Ectodermal cell (in vitro differentiated cells): ENCODE measurements around the gene SSTR5.
"Not testable (repeated sequence)": the region's sequence is repeated elsewhere in the genome, so short reads cannot be mapped to it uniquely, and the experiment has no call there.

ENCODE experiments used
- H3K27ac ChIP-seq: 2 replicates; pipeline ENCODE4 v1.7.0; 2013; ENCODE audit warnings: mild to moderate bottlenecking, low read depth, low read length; ENCODE audit not compliant: insufficient read depth, poor library complexity, severe bottlenecking
- H3K27me3 ChIP-seq: 2 replicates; pipeline ENCODE4 v1.7.0; 2013; ENCODE audit warnings: mild to moderate bottlenecking, low read length; ENCODE audit not compliant: insufficient read depth, control insufficient read depth, poor library complexity, severe bottlenecking
- H3K36me3 ChIP-seq: one replicate; pipeline ENCODE4 v1.7.0; 2013; ENCODE audit warnings: low read length; ENCODE audit not compliant: control insufficient read depth, insufficient read depth
- H3K4me1 ChIP-seq: one replicate; pipeline ENCODE4 v1.7.0; 2013; ENCODE audit warnings: low read length; ENCODE audit not compliant: control insufficient read depth, insufficient read depth
- H3K4me3 ChIP-seq: 2 replicates; pipeline ENCODE4 v1.7.0; 2013; ENCODE audit warnings: low read depth, low read length, control low read depth; ENCODE audit not compliant: insufficient read depth
- H3K9me3 ChIP-seq: 2 replicates; pipeline ENCODE4 v1.7.0; 2013; ENCODE audit warnings: mild to moderate bottlenecking, low read length, moderate library complexity; ENCODE audit not compliant: control insufficient read depth
- WGBS, 2 experiments: methylation state at CpG; one replicate each; pipeline ENCODE4 v1.1.7; 2013; ENCODE audit warnings: missing lambda C conversion rate in 2 of 2; 5-methylcytosine and 5-hydroxymethylcytosine counted together

The SSTR5 gene

DNA sequence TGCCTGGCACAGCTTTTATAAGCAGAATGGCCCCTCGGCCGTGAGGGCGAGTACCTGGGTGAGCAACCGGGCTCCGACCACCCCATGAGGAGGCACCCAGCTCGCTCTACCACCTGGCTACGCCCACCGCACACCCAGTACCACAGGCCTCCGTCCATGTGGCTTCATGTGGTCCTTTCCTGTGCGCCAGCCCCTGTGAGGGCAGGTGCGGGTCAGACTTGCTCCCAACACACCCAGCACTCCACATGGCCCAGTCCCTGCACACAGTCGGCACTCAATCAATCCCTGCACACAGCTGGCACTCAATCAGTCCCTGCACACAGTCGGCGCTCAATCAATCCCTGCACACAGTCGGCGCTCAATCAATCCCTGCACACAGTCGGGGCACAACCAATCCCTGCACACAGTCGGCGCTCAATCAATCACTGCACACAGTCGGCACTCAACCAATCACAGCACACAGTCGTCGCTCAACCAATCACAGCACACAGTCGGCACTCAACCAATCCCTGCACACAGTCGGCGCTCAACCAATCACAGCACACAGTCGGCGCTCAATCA is 19.5 kb downstream of the SSTR5 start:
- Histone ChIP-seq H3K36me3 (no peaks in the 10 kb centered on the region), H3K9me3 (no peaks in the 10 kb centered on the region), H3K4me1 (peaks cover 25% of the 10 kb centered on the region), H3K27ac (no peak overlapping the region), H3K27me3 (no peaks in the 10 kb centered on the region), H3K4me3 (no peak overlapping the region)
- 92 to 97% methylated on average over 23 to 24 of the region's 27 CpGs for WGBS, 2 experiments

DNA sequence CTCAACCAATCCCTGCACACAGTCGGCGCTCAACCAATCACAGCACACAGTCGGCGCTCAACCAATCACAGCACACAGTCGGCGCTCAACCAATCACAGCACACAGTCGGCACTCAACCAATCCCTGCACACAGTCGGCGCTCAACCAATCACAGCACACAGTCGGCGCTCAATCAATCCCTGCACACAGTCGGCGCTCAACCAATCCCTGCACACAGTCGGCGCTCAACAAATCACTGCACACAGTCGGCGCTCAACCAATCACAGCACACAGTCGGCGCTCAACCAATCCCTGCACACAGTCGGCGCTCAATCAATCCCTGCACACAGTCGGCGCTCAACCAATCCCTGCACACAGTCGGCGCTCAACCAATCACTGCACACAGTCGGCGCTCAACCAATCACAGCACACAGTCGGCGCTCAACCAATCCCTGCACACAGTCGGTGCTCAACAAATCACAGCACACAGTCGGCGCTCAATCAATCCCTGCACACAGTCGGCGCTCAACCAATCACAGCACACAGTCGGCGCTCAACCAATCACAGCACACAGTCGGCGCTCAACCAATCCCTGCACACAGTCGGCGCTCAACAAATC is 20.2 kb downstream of the SSTR5 start:
- not testable (repeated sequence) for H3K36me3 ChIP-seq, H3K9me3 ChIP-seq, H3K4me3 ChIP-seq, H3K27ac ChIP-seq, H3K27me3 ChIP-seq
- 95 to 98% methylated on average over 23 of the region's 40 CpGs for WGBS, 2 experiments
- peaks cover 28% of the 10 kb centered on the region for H3K4me1 ChIP-seq

DNA sequence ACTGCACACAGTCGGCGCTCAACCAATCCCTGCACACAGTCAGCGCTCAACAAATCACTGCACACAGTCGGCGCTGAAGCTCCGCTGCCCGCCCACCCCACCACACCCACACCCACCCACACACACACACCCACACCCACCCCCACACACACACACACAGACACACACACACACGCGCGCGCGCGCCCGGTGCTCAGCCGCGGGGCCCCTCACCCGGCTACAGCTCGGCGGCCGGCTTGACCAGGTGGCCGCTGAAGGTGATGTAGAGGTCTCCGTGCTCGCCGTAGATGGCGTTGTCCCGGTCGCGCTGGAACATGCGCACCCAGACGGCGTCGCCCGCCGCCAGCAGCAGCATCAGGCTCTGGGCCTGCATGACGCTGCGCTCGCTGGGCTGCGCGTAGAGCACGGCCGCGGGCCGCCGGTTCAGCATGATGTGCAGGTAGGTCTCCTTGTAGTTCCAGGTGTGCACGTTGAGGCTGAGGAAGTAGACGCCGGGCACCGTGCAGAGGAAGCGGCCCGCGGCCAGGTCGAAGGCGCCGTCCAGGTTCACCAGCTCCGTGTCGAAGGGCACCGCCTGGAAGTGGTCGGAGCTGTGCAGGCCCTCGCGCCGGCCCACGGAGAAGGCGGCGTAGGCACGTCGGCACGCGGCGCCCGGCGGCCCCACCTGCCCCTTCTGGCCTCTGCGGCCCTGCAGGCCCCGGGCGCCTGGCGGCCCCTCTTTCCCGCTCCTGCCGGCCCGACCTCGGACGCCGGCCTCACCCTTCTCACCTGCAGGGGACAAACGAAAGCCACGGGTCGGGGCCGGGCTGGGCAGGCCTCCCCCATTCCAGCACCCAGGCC is 21.0 kb downstream of the SSTR5 start:
- H3K27me3 ChIP-seq, result no peaks in the 10 kb centered on the region
- no peaks in the 10 kb centered on the region for H3K9me3 ChIP-seq
- H3K36me3 ChIP-seq, result no peaks in the 10 kb centered on the region
- peaks cover 35% of the 10 kb centered on the region for H3K4me1 ChIP-seq
- WGBS, 2 experiments, result 87% methylated on average over 84 to 85 of the region's 85 CpGs
- no peak overlapping the region for H3K4me3 ChIP-seq
- H3K27ac ChIP-seq, result peak overlapping the region; percentile 50

DNA sequence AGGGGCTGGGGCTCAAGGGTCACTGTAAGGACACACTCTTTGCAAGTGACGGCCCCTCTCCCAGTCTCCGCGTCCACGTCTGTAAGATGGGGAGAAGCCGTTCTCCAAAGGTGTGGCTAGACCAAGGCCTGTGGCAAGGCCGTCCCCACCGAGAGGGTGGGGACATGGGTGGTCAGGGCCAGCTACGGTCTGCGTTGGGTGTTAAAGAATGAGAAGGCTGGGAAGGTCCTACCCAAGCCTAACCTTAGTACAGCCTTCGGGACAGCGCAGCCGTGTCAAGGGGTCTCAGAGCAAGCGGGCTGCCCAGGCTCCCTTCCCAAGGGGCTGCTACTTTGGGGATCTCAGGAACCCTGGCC is 21.6 kb downstream of the SSTR5 start:
- Histone ChIP-seq H3K27ac (no peak overlapping the region), H3K9me3 (no peaks in the 10 kb centered on the region), H3K27me3 (no peaks in the 10 kb centered on the region), H3K36me3 (no peaks in the 10 kb centered on the region), H3K4me3 (no peak overlapping the region), H3K4me1 (peaks cover 41% of the 10 kb centered on the region)
- WGBS, 2 experiments, result 83 to 84% methylated on average over 13 of the region's 13 CpGs

DNA sequence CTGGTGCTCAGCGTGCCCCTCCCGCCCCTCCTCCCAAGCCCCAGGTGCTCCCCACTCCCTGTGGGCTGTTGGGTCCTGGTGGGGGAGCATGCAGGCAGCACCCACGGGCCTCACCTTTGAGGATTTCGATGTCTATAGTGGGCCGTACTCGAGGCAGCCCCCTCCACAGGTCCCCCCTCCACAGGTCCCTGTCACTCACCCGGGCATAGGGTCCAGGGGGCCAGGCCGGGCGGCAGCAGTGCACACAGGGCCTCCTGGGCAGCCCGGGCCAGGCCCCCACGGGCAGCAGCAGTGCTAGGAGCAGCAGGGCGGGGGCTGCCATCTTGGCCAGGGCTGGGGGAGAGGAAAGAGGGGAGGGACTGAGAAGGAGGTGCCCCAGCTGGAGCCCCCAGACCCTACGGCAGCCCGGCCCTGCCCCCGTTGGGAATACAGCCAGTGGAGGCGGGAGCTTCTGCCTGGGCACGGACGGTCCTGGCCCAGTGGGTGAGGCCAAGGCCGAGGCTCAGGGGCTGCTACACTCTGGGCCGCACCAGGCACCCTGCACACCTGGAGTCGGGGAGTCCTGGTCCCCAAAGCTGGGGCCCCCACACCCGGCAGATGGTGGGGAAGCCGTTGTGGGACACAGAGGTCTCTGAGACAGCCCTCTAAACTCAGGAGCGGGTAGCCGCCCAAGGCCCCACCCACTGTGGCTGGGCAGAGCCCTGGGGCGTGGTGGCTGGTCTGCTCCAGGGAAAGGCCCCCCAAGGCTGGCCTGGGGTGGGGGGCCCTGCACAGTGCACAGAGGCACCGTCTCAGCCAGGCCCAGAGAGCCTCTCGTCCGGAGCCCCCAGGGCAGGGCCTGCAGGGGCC is 22.3 kb downstream of the SSTR5 start:
- Histone ChIP-seq H3K9me3 (no peaks in the 10 kb centered on the region), H3K36me3 (no peaks in the 10 kb centered on the region), H3K4me1 (peaks cover 40% of the 10 kb centered on the region), H3K27me3 (no peaks in the 10 kb centered on the region), H3K27ac (no peak overlapping the region), H3K4me3 (no peak overlapping the region)
- WGBS, 2 experiments, result 87 to 89% methylated on average over 29 of the region's 29 CpGs

DNA sequence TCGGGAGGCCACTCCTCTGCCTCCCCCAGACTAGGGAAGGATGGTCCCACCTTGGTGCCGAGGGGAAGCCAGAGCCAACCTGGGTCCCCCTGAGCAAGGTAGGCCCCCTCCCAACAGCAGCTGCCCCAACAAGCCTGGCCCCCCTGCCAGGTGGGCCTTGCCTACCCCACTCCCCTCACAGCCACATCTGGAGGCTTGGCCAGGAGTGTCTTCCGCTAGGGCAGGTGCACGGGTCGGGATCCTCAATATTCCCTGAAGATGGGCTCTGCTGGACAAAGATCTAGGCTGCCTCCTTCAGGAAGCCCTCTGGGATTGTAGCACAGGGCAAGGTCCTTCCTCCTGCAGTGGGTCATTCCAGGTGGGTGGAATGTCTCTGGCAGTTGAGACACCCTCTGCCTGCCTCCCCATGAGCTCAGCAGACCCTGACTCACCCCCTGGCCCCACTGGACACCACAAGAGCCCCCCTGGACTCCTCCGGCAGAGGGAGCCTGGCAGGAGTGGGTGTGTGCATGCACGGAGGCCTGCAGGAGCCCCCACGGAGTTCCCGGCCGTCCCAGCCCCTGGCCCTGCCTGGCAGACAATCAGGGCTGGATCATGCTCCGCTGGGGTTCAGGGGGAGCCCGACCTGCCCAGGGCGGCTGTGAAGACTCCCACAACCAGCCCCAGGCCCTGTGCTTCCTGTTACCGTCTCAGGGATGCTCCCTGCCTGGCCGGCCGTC is 23.1 kb downstream of the SSTR5 start:
- H3K36me3 ChIP-seq, result no peaks in the 10 kb centered on the region
- no peaks in the 10 kb centered on the region for H3K27me3 ChIP-seq
- peaks cover 32% of the 10 kb centered on the region for H3K4me1 ChIP-seq
- no peak overlapping the region for H3K27ac ChIP-seq
- no peaks in the 10 kb centered on the region for H3K9me3 ChIP-seq
- H3K4me3 ChIP-seq, result no peak overlapping the region
- 85 to 87% methylated on average over 16 of the region's 16 CpGs for WGBS, 2 experiments

DNA sequence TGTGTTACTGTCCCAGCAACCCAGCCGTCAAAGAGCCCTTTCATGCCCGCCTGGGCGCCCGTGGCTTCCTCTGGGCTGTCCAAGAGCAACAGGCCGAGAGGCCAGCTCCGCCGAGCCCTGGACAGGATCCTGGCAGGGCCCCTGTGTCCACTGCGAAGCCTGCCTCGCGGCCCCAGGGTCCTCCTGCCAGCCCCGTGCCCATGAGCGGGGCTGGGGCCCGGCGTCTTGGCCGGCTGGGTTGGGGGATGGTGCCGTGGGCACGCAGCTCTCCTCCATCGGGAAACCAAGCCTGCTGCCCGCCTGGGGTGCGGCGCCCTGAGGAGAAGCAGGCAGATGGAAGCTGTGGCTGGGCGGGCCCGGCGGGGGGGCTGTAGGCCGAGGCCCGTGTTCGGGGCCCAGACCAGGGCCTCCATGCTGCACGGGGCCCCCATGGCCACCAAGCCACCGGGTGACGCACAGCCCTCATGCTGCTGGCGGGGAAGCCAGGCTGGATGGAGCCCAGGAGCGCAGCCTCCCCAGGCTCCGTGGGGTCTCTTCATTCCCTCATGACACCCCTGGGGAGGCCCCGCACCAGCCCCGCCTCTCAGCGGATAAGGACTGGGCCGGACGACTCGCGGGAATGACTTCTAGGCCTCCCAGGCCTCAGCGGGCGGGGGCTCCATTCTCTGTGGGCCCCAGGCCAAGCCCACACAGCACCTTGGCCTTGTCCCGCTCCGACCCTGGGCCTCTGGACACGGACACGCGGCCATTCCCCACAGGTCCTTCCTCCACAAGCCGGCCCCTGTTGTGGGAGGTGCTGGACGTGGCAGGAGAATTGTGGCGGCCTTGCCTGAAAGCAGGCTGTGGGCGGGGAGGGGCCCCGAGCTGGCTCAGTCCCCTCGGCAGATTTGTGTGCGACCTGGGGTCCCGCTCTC is 23.9 kb downstream of the SSTR5 start, which contains the start of gene C1QTNF8:
Gene C1QTNF8, minus strand, starts transcription at position 76 of the 914 bp plus-strand sequence. CDS start 1,322 bp downstream, outside the sequence.
- peaks cover 23% of the 10 kb centered on the region for H3K4me1 ChIP-seq
- WGBS, 2 experiments, result 88 to 89% methylated on average over 55 of the region's 55 CpGs

DNA sequence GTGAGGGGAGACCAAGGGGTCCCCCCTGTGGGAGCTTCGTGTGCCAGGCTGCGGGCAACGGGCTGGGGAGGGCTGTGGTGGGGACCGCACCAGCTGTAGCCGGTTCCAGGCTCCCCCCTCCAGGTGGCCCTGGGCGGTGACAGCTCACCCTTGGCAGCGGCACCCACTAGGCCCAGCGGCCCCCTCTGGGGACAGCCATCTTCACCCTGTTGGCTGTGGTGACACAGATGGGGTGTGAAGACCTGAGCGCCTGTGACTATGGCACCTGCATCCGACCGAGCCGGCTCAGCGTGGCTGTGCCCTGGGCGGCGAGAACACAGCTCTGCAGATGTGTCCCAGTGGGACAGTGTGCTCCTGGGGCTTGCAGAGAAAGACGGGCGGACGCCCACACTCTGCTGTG is 24.6 kb downstream of the SSTR5 start:
- H3K9me3 ChIP-seq, result no peaks in the 10 kb centered on the region
- peaks cover 23% of the 10 kb centered on the region for H3K4me1 ChIP-seq
- no peaks in the 10 kb centered on the region for H3K36me3 ChIP-seq
- H3K27ac ChIP-seq, result no peak overlapping the region
- no peaks in the 10 kb centered on the region for H3K27me3 ChIP-seq
- 94 to 95% methylated on average over 18 of the region's 18 CpGs for WGBS, 2 experiments
- no peak overlapping the region for H3K4me3 ChIP-seq

More for the DNA sequence above, 23.9 kb downstream of the SSTR5 start, which contains the start of gene C1QTNF8:
- Histone ChIP-seq H3K27ac (no peak within 1 kb of the TSS), H3K4me3 (no peak within 1 kb of the TSS), H3K36me3 (no peaks in the 10 kb centered on the region), H3K27me3 (no peaks in the 10 kb centered on the region), H3K9me3 (no peaks in the 10 kb centered on the region)

DNA sequence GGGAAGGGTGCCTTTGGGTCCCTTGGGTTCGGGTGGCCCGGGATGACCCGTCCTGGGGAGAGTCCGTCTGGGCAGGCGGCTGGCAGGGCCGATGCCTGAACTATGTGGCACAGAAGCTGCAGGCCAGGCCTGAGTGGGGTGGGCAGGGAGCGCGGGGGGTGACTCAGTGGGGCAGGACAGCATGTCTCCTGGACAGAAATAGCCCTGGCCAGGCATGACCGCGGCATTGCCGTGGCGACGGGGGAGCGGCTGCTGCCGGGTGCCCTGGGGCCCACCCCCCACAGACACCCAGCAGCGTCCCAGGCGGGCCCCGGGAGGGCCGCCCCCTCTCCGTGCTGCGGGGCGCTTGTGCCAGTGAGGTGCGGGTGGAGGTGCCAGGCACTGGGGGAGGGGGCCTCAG is 25.3 kb downstream of the SSTR5 start:
- WGBS, 2 experiments, result 93% methylated on average over 23 of the region's 23 CpGs
- H3K36me3 ChIP-seq, result no peaks in the 10 kb centered on the region
- H3K4me1 ChIP-seq, result peaks cover 23% of the 10 kb centered on the region
- H3K27ac ChIP-seq, result no peak overlapping the region
- H3K4me3 ChIP-seq, result no peak overlapping the region
- H3K27me3 ChIP-seq, result no peaks in the 10 kb centered on the region
- no peaks in the 10 kb centered on the region for H3K9me3 ChIP-seq
